ENCODE data around the gene KCNJ10.

KCNJ10 gene

GRCh38 chr1:160075836-160076235 is 5.9 kb upstream of the KCNJ10 start:
- peaks cover 44% of the 10 kb centered on the region for H3K27me3 ChIP-seq (ENCODE audit: insufficient read depth, low read depth, severe bottlenecking)
- TF ChIP-seq CTCF (IDR thresholded peaks at IDR 0.05; ENCODE audit: low read depth, low read length) = no peak
- no peak for DNase-seq
- H3K9me3 ChIP-seq (ENCODE audit: severe bottlenecking) = peaks cover 4% of the 10 kb centered on the region
- no peaks in the 10 kb centered on the region for H3K36me3 ChIP-seq
- no peak overlapping the region for H3K4me3 ChIP-seq (ENCODE audit: low read depth, low read length)
- H3K27ac ChIP-seq = no peak overlapping the region

- H3K9me3 ChIP-seq (ENCODE audit: severe bottlenecking) = peaks cover 4% of the 10 kb centered on the region
- H3K27ac ChIP-seq = no peak overlapping the region
- H3K4me3 ChIP-seq (ENCODE audit: low read depth, low read length) = no peak overlapping the region
- DNase-seq = no peak
- H3K27me3 ChIP-seq (ENCODE audit: insufficient read depth, low read depth, severe bottlenecking) = peaks cover 36% of the 10 kb centered on the region
- TF ChIP-seq CTCF (IDR thresholded peaks at IDR 0.05; ENCODE audit: low read depth, low read length) = no peak
- H3K36me3 ChIP-seq = no peaks in the 10 kb centered on the region
Measured at GRCh38 chr1:160074865-160075264, 4.9 kb upstream of the KCNJ10 start.

GRCh38 chr1:160071289-160071688 is 1.3 kb upstream of the KCNJ10 start:
- H3K27ac ChIP-seq = no peak overlapping the region
- H3K36me3 ChIP-seq = no peaks in the 10 kb centered on the region
- no peak for TF ChIP-seq CTCF (IDR thresholded peaks at IDR 0.05; ENCODE audit: low read depth, low read length)
- H3K4me3 ChIP-seq (ENCODE audit: low read depth, low read length) = no peak overlapping the region
- no peak for DNase-seq
- peaks cover 26% of the 10 kb centered on the region for H3K27me3 ChIP-seq (ENCODE audit: insufficient read depth, low read depth, severe bottlenecking)
- peaks cover 4% of the 10 kb centered on the region for H3K9me3 ChIP-seq (ENCODE audit: severe bottlenecking)

- H3K4me3 ChIP-seq (ENCODE audit: low read depth, low read length) = peak overlapping the region; percentile 77
- H3K36me3 ChIP-seq = no peaks in the 10 kb centered on the region
- H3K9me3 ChIP-seq (ENCODE audit: severe bottlenecking) = peaks cover 4% of the 10 kb centered on the region
- TF ChIP-seq CTCF (IDR thresholded peaks at IDR 0.05; ENCODE audit: low read depth, low read length) = no peak
- H3K27me3 ChIP-seq (ENCODE audit: insufficient read depth, low read depth, severe bottlenecking) = peaks cover 23% of the 10 kb centered on the region
- no peak overlapping the region for H3K27ac ChIP-seq
- peak; percentile 96 for DNase-seq
Measured at GRCh38 chr1:160070243-160071163, 543 bp upstream of the KCNJ10 start.

GRCh38 chr1:160068225-160068624 is 1.7 kb downstream of the KCNJ10 start:
- Histone ChIP-seq H3K4me3 (ENCODE audit: low read depth, low read length) (no peak overlapping the region), H3K27ac (no peak overlapping the region), H3K27me3 (ENCODE audit: insufficient read depth, low read depth, severe bottlenecking) (peaks cover 19% of the 10 kb centered on the region), H3K9me3 (ENCODE audit: severe bottlenecking) (peaks cover under 1% of the 10 kb centered on the region), H3K36me3 (no peaks in the 10 kb centered on the region)
- DNase-seq = no peak
- TF ChIP-seq CTCF (IDR thresholded peaks at IDR 0.05; ENCODE audit: low read depth, low read length) = no peak

Data from WERI-Rb-1 (cell line).